ENCODE data around the gene MAD1L1.
"Not testable (repeated sequence)": the region's sequence is repeated elsewhere in the genome, so short reads cannot be mapped to it uniquely, and the experiment has no call there.

Gene MAD1L1

DNA sequence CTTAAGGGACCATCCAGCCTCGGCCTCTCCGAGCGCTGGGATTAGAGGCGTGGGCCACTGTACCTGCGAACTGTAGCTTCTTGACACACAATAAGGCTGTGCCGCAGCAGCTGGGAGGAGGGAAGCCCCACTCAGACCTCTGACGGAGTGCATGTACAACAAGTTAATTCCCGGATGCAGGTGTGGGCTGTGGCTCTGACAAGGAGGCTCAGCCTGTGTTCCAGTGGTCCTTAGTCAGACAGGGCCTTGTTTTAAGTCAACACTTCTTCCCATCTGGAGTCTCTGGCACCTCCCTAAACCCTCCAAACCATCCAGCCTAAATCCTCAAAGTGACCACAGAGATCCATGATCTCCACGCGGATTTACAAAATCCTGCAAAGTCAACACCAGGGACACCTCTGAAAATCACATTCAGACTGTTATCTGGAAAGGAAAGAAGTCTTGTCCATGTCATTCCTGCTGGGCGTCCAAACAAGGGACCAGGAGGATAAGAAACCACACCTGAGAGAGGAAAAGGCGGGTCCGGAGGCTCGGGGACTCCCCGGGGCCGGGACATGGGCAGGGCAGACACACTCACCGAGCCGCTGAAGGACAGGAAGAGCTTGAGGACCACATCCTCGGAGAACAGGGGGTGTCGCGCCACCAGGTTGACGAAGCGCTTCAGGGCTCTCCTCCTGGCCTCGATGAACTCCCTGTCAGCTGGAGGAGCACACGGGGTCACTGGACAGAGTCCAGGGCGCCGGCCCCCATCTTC, 38.7 kb upstream of the MAD1L1 start:
- Histone ChIP-seq H3K27me3 (ENCODE audit: control insufficient read depth, insufficient read depth, low read length) (no peaks in the 10 kb centered on the region), H3K4me3 (ENCODE audit: low read depth, low read length) (no peak overlapping the region), H3K9ac (ENCODE audit: low read depth, low read length) (no peak overlapping the region), H3K36me3 (ENCODE audit: control insufficient read depth, insufficient read depth, low read length) (peaks cover 18% of the 10 kb centered on the region), H3K4me1 (ENCODE audit: control insufficient read depth, insufficient read depth, low read length) (peaks cover 6% of the 10 kb centered on the region; the same call in 1 of the 2 replicates), H3K27ac (ENCODE audit: low read depth, low read length) (no peak overlapping the region), H3K9me3 (ENCODE audit: control insufficient read depth, insufficient read depth, low read length) (no peaks in the 10 kb centered on the region)

DNA sequence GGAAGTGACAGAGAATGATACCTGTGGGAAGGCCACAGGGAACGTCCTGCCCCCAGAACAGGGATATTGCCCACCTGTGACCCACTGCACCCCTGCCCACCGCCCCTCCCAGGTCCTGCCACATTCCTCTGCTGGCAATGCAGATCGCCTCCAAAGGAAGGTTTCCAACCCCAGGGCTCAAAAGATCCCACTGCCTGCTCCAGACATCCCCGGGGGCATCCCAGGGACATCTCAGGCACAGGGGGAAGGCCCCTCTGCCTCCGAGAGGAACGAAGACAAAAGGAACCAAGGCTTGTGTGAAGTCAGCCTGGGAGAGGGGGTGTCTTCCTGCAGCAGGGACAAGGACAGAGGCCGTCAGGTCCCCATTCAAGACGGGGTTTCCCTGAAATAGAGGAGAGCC, 37.8 kb upstream of the MAD1L1 start:
- H3K4me3 ChIP-seq (ENCODE audit: low read depth, low read length): no peak overlapping the region
- H3K36me3 ChIP-seq (ENCODE audit: control insufficient read depth, insufficient read depth, low read length): peaks cover 18% of the 10 kb centered on the region
- H3K4me1 ChIP-seq (ENCODE audit: control insufficient read depth, insufficient read depth, low read length): peaks cover 6% of the 10 kb centered on the region; the same call in 1 of the 2 replicates
- no peaks in the 10 kb centered on the region for H3K9me3 ChIP-seq (ENCODE audit: control insufficient read depth, insufficient read depth, low read length)
- H3K27ac ChIP-seq (ENCODE audit: low read depth, low read length): peak overlapping the region; percentile 42
- H3K9ac ChIP-seq (ENCODE audit: low read depth, low read length): no peak overlapping the region
- no peaks in the 10 kb centered on the region for H3K27me3 ChIP-seq (ENCODE audit: control insufficient read depth, insufficient read depth, low read length)

DNA sequence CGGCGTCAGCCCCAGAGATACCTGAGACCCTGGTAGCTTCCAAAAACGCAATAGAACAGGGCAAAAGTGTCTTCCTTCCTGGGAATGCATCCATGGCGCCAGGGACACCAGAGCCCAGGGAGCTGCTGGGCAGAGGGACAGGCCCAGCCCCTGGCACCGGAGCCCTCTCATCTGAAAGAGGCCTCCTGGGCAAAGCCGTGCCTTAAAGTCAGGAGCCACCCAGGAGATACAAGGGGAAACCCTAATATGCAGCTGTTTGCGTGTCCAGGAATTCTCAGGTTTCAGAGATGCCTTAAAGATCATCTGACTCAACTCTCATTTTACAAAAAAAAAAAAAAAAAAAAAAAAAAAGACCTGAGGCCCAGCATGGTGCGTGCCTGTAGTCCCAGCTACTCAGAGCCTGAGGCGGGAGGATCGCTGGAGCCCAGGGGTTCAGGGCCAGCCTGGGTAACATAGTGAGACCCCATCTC, 37.3 kb upstream of the MAD1L1 start:
- H3K27me3 ChIP-seq (ENCODE audit: control insufficient read depth, insufficient read depth, low read length): no peaks in the 10 kb centered on the region

GRCh38 chr7:2269089-2269990, 36.6 kb upstream of the MAD1L1 start:
- not testable (repeated sequence) for H3K9me3 ChIP-seq (ENCODE audit: control insufficient read depth, insufficient read depth, low read length); H3K4me1 ChIP-seq (ENCODE audit: control insufficient read depth, insufficient read depth, low read length); H3K27me3 ChIP-seq (ENCODE audit: control insufficient read depth, insufficient read depth, low read length); H3K9ac ChIP-seq (ENCODE audit: low read depth, low read length); H3K4me3 ChIP-seq (ENCODE audit: low read depth, low read length)
- H3K36me3 ChIP-seq (ENCODE audit: control insufficient read depth, insufficient read depth, low read length): peaks cover 15% of the 10 kb centered on the region
- H3K27ac ChIP-seq (ENCODE audit: low read depth, low read length): peak overlapping the region; percentile 91

More for the DNA sequence above, 37.3 kb upstream of the MAD1L1 start:
- peaks cover 6% of the 10 kb centered on the region; the same call in 1 of the 2 replicates for H3K4me1 ChIP-seq (ENCODE audit: control insufficient read depth, insufficient read depth, low read length)
- no peak overlapping the region for H3K9ac ChIP-seq (ENCODE audit: low read depth, low read length)
- peak overlapping the region; percentile 91 for H3K27ac ChIP-seq (ENCODE audit: low read depth, low read length)
- peaks cover 15% of the 10 kb centered on the region for H3K36me3 ChIP-seq (ENCODE audit: control insufficient read depth, insufficient read depth, low read length)
- H3K4me3 ChIP-seq (ENCODE audit: low read depth, low read length): no peak overlapping the region
- no peaks in the 10 kb centered on the region for H3K9me3 ChIP-seq (ENCODE audit: control insufficient read depth, insufficient read depth, low read length)

DNA sequence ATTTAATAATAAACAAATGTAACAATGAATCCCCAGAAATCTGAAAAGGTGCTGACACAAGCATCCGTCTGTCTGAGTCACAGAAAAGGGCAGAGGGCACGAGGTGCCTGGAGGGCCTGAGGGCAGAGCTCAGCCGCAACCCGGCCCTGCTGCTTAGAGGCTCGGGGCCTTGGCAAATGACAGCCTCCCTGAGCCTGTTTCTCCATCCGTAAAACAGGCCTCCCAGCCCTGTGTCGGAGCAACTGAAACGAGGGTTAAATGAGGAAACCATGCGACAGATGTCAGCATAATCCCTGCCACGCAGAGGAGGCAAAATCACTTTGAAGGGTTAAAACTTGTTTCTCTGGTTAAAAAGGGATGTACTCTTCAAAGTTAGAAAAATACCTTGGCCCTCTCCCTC, 34.2 kb upstream of the MAD1L1 start:
- H3K4me3 ChIP-seq (ENCODE audit: low read depth, low read length): no peak overlapping the region
- no peaks in the 10 kb centered on the region for H3K9me3 ChIP-seq (ENCODE audit: control insufficient read depth, insufficient read depth, low read length)
- H3K36me3 ChIP-seq (ENCODE audit: control insufficient read depth, insufficient read depth, low read length): peaks cover 24% of the 10 kb centered on the region
- H3K27ac ChIP-seq (ENCODE audit: low read depth, low read length): no peak overlapping the region
- no peak overlapping the region for H3K9ac ChIP-seq (ENCODE audit: low read depth, low read length)
- H3K27me3 ChIP-seq (ENCODE audit: control insufficient read depth, insufficient read depth, low read length): no peaks in the 10 kb centered on the region
- peaks cover 6% of the 10 kb centered on the region; the same call in 1 of the 2 replicates for H3K4me1 ChIP-seq (ENCODE audit: control insufficient read depth, insufficient read depth, low read length)

- Histone ChIP-seq H3K36me3 (ENCODE audit: control insufficient read depth, insufficient read depth, low read length) (peaks cover 23% of the 10 kb centered on the region), H3K4me3 (ENCODE audit: low read depth, low read length) (no peak overlapping the region), H3K9me3 (ENCODE audit: control insufficient read depth, insufficient read depth, low read length) (no peaks in the 10 kb centered on the region), H3K4me1 (ENCODE audit: control insufficient read depth, insufficient read depth, low read length) (no peaks in the 10 kb centered on the region), H3K27ac (ENCODE audit: low read depth, low read length) (no peak overlapping the region), H3K9ac (ENCODE audit: low read depth, low read length) (no peak overlapping the region), H3K27me3 (ENCODE audit: control insufficient read depth, insufficient read depth, low read length) (no peaks in the 10 kb centered on the region)
These were observed 31.4 kb upstream of the MAD1L1 start for GRCh38 chr7:2264158-2264557.

GRCh38 chr7:2263176-2263575, 30.4 kb upstream of the MAD1L1 start:
- Histone ChIP-seq H3K4me1 (ENCODE audit: control insufficient read depth, insufficient read depth, low read length) (no peaks in the 10 kb centered on the region), H3K9me3 (ENCODE audit: control insufficient read depth, insufficient read depth, low read length) (no peaks in the 10 kb centered on the region), H3K27me3 (ENCODE audit: control insufficient read depth, insufficient read depth, low read length) (no peaks in the 10 kb centered on the region), H3K9ac (ENCODE audit: low read depth, low read length) (no peak overlapping the region), H3K27ac (ENCODE audit: low read depth, low read length) (no peak overlapping the region), H3K4me3 (ENCODE audit: low read depth, low read length) (no peak overlapping the region), H3K36me3 (ENCODE audit: control insufficient read depth, insufficient read depth, low read length) (peaks cover 23% of the 10 kb centered on the region)

DNA sequence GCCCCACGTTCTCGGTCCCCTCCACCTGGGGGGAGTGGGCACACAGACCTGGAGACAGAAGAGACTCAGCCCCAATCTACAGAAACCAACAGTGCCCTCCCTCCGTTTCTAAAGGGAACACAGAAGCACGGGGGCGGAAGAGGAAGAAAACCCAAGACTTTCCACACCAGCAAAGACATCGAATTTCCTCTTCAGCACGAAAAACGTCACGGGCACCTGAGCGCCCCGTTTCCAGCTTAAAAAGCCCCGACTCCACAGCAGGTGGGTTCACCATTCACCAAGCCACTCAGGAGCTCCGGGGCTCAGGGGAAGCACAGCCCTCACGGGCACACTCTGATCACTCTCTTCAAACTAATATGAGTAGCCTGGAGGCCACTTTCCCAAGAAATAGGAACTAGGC, 28.9 kb upstream of the MAD1L1 start:
- peaks cover 33% of the 10 kb centered on the region for H3K36me3 ChIP-seq (ENCODE audit: control insufficient read depth, insufficient read depth, low read length)
- H3K4me1 ChIP-seq (ENCODE audit: control insufficient read depth, insufficient read depth, low read length): no peaks in the 10 kb centered on the region
- H3K4me3 ChIP-seq (ENCODE audit: low read depth, low read length): no peak overlapping the region
- H3K27me3 ChIP-seq (ENCODE audit: control insufficient read depth, insufficient read depth, low read length): no peaks in the 10 kb centered on the region
- no peak overlapping the region for H3K9ac ChIP-seq (ENCODE audit: low read depth, low read length)
- no peaks in the 10 kb centered on the region for H3K9me3 ChIP-seq (ENCODE audit: control insufficient read depth, insufficient read depth, low read length)
- H3K27ac ChIP-seq (ENCODE audit: low read depth, low read length): no peak overlapping the region

DNA sequence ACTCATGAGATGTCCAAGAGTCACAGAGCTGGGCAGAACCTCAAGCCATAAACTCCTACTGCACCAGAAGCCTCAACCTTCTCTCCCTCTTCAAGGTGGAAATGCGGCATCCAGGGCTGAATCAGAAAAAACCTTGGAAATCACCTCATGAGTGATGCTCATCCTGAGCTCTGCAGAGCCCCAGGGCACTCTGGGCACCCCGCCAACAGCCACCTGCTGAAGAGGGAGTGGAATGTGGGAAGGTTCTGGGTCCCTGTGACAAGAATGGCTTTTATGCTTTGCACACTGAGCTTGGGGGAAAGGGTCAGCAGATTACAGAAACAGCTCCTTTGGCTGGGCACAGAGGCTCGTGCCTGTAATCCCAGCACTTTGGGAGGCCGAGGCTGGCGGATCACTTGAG, 28.1 kb upstream of the MAD1L1 start:
- Histone ChIP-seq H3K4me3 (ENCODE audit: low read depth, low read length) (no peak overlapping the region), H3K9ac (ENCODE audit: low read depth, low read length) (no peak overlapping the region), H3K27me3 (ENCODE audit: control insufficient read depth, insufficient read depth, low read length) (no peaks in the 10 kb centered on the region), H3K27ac (ENCODE audit: low read depth, low read length) (no peak overlapping the region), H3K36me3 (ENCODE audit: control insufficient read depth, insufficient read depth, low read length) (peaks cover 40% of the 10 kb centered on the region), H3K9me3 (ENCODE audit: control insufficient read depth, insufficient read depth, low read length) (no peaks in the 10 kb centered on the region), H3K4me1 (ENCODE audit: control insufficient read depth, insufficient read depth, low read length) (no peaks in the 10 kb centered on the region)

DNA sequence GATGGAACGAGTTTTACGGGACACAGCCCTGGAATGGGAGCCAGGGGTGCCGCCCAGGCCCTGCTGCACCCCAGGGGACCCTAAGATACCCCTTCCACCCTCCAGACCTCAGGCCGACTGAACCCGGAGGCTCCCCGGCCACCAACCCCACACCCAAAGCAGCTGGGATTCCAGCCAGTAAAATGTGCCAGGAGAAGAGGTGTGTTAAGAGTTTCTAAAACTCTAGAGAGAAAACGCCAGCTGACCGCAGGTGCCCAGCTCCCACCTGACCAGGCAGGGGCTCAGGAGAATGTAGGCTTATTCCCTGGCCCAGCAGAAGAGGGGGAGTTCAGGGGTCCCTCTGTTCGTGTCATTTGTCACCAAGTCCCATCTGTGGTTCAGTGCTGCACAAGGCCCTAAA, 26.7 kb upstream of the MAD1L1 start:
- no peaks in the 10 kb centered on the region for H3K27me3 ChIP-seq (ENCODE audit: control insufficient read depth, insufficient read depth, low read length)
- H3K36me3 ChIP-seq (ENCODE audit: control insufficient read depth, insufficient read depth, low read length): peaks cover 47% of the 10 kb centered on the region
- no peak overlapping the region for H3K9ac ChIP-seq (ENCODE audit: low read depth, low read length)
- no peak overlapping the region for H3K4me3 ChIP-seq (ENCODE audit: low read depth, low read length)
- H3K27ac ChIP-seq (ENCODE audit: low read depth, low read length): no peak overlapping the region
- no peaks in the 10 kb centered on the region for H3K9me3 ChIP-seq (ENCODE audit: control insufficient read depth, insufficient read depth, low read length)
- H3K4me1 ChIP-seq (ENCODE audit: control insufficient read depth, insufficient read depth, low read length): no peaks in the 10 kb centered on the region
